IPS-18c (cell line): ENCODE measurements around the gene UPK1B.
"Not testable (repeated sequence)": the region's sequence is repeated elsewhere in the genome, so short reads cannot be mapped to it uniquely, and the experiment has no call there.

Experiments used
- H3K4me3 ChIP-seq: 2 replicates; pipeline ENCODE4 v1.7.0; 2013; ENCODE audit warnings: low read depth, mild to moderate bottlenecking, low read length, moderate library complexity; ENCODE audit not compliant: insufficient read depth
- H3K9me3 ChIP-seq: one replicate; pipeline ENCODE4 v1.6.1; 2013; ENCODE audit warnings: mild to moderate bottlenecking, low read length, moderate library complexity; ENCODE audit not compliant: control insufficient read depth, insufficient read depth

The UPK1B gene

DNA sequence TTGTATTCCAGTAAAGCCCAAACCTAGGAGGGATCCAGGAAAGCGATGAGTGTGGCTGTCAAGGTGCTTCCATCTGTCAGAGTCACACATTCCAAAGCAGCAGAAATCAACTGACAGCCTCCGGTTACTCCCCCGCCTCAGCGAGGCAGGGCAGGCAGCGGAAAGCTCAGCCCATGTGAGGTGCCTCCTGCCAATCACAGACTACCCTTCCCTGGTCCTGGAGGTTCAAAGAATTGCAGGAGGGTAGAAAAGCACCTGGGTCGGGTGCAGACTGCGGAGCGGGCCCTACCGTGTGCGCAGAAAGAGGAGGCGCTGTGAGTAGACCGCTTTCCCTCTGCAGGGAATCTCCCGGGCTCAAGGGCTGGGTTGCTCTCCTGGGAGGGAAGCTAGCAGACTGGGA lies at the start of gene UPK1B:
Gene UPK1B, plus strand, starts transcription at position 274 of the 400 bp plus-strand sequence. CDS start 13,144 bp downstream, outside the sequence.
- Histone ChIP-seq H3K9me3 (no peaks in the 10 kb centered on the region), H3K4me3 (no peak within 1 kb of the TSS)

DNA sequence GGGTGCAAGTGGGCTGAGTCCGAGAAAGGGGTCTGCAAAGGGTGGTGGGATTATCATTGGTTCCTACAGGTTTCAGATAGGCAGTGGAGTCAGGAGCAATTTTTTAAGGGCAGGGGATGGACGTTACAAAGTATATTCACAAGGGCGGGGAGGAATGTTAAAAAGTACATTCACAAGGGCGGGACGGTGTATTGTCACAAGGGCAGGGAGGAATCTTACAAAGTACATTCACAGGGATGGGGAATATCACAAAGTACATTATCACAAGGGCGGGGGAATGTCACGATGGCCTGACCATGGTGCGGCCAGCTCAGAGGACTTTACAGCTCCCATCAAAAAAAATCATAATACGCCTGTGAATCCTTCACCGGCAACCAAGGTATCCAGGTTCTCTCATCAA lies 48.1 kb upstream of the UPK1B start:
- Histone ChIP-seq H3K9me3 (no peaks in the 10 kb centered on the region), H3K4me3 (no peak overlapping the region)

DNA sequence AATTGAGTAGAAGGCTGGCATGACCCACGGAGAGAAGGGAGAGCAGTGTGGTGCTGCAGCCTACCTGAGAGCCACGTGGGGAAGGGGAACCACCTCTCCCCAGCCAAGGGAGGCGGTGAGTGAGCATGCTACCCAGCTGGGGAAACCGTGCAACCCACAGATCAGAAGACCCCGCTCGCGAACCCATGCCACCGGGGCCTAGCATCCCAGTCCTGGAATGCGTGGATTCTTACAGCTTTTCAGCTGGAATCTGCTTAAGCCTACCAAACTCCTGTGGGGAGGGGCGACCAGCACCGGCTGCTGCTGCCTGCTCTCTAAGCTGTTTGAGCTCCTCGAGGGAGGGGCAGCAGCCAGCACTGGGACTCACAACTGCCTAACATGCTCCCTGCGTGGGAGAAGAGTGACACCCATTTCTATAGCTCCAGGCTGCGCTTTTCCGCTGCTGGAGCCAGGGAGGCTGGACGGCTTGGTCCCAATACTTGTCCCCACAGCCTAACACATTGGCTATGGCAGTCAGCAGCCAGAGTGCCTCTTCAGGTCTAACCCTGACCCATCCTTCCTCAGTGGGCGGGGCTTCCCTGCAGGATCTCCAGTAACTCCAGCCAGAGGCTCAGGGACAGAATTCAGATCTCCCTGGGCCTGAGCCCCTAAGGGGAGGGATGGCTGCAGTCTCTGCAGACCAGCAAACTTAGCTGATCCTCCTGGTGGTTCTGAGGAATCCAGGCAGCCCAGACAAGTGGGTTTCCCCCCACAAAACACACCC lies 47.5 kb upstream of the UPK1B start:
- no peaks in the 10 kb centered on the region for H3K9me3 ChIP-seq
- no peak overlapping the region for H3K4me3 ChIP-seq

DNA sequence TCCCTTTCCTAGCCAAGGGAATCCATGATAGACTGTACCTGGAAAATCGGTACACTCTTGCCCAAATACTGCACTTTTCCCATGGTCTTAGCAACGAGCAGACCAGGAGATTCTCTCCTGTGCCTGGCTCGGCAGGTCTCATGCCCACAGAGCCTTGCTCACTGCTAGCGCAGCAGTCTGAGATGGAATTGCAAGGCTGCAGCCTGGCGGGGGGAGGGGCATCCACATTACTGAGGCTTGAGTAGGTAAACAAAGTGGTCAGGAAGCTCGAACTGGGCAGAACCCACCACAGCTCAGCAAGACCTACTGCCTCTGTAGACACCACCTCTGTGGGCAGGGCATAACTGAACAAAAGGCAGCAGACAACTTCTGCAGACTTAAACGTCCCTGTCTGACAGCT lies 43.1 kb upstream of the UPK1B start:
- H3K9me3 ChIP-seq, H3K4me3 ChIP-seq: not testable (repeated sequence)

- not testable (repeated sequence) for H3K9me3 ChIP-seq, H3K4me3 ChIP-seq
Observed at GRCh38 chr3:119132291-119132690, 41.1 kb upstream of the UPK1B start.

DNA sequence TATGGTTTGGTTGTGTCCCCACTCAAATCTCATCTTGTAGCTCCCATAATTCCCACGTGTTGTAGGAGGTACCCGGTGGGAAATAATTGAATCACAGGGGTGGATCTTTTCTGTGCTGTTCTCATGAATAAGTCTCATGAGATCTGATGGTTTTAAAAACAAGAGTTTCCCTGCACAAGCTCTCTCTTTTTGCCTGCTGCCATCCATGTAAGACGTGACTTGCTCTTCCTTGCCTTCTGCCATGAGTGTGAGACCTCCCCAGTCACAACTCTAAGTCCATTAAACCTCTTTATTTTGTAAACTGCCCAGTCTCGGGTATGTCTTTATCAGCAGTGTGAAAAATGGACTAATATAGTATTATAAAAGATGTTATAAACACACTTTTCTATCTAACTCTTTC lies 34.0 kb upstream of the UPK1B start:
- not testable (repeated sequence) for H3K4me3 ChIP-seq, H3K9me3 ChIP-seq

DNA sequence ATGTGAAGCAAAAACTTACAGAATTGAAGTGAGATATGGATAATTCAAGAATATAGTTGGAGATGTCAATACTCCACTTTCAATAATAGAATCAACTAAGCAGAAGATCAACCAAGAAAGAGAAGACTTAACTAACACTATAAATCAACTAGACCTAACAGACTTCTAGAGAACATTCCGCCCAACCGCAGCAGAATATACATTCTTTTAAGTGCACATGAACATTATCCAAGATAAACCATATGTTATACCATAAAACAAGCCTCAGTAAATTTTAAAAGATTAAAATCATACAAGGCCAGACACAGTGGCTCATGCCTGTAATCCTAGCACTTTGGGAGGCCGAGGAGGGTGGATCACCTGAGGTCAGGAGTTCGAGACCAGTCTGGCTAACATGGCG lies 32.9 kb upstream of the UPK1B start:
- Histone ChIP-seq H3K9me3 (no peaks in the 10 kb centered on the region), H3K4me3 (no peak overlapping the region)

- H3K4me3 ChIP-seq: no peak overlapping the region
- no peaks in the 10 kb centered on the region for H3K9me3 ChIP-seq
Observed at GRCh38 chr3:119145128-119145499, 28.3 kb upstream of the UPK1B start.

- H3K9me3 ChIP-seq: no peaks in the 10 kb centered on the region
- H3K4me3 ChIP-seq: no peak within 1 kb of the TSS
Observed at GRCh38 chr3:119145500-119146167, 27.8 kb upstream of the UPK1B start, which contains the start of gene TEX55. Gene TEX55, plus strand, starts transcription at chr3:119146165. Its CDS starts 25 bp downstream, at chr3:119146190.

GRCh38 chr3:119146578-119147375 lies 26.6 kb upstream of the UPK1B start:
- no peaks in the 10 kb centered on the region for H3K9me3 ChIP-seq

DNA sequence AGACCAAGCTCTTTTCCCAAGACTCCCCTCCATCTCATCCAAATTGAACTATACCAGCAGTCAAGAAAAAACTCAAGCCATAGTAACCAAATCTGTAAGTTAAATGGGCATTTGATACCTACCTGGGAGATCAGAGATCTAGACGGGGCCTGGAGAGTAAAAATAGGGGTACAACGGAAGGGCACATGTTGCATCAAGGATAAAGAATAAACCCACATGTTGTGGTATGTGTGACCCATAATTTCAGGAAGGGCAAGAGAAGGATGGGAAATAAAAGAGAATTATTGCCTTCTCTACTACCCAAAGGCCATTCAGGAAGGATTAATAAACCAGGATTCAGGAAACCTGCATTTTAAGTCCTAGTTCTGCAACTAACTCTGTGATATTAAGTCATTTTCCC lies 25.9 kb upstream of the UPK1B start:
- no peak overlapping the region for H3K4me3 ChIP-seq
- no peaks in the 10 kb centered on the region for H3K9me3 ChIP-seq

More at GRCh38 chr3:119146578-119147375, 26.6 kb upstream of the UPK1B start:
- no peak overlapping the region for H3K4me3 ChIP-seq

- H3K9me3 ChIP-seq: no peaks in the 10 kb centered on the region
- no peak overlapping the region for H3K4me3 ChIP-seq
Observed at GRCh38 chr3:119148493-119149180, 24.8 kb upstream of the UPK1B start.

DNA sequence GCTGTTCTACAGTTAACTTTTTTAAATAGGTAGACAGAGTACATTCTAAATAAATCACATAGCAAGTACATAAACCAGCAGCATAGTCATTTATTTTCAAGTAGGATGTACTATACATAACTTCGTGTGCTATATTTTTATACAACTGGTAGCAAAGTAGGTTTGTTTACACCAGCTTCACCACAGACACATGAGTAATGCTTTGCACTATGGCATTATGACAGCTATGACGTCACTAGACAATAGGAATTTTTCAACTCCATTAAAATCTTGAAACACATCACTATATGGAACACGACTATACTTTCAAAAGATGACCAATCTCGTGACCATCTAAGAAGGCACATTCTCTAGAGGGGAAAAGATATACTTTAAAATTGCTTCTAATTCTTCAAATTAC lies 23.9 kb upstream of the UPK1B start:
- no peak overlapping the region for H3K4me3 ChIP-seq
- H3K9me3 ChIP-seq: no peaks in the 10 kb centered on the region

GRCh38 chr3:119156868-119157267 lies 16.5 kb upstream of the UPK1B start:
- Histone ChIP-seq H3K4me3 (no peak overlapping the region), H3K9me3 (no peaks in the 10 kb centered on the region)

DNA sequence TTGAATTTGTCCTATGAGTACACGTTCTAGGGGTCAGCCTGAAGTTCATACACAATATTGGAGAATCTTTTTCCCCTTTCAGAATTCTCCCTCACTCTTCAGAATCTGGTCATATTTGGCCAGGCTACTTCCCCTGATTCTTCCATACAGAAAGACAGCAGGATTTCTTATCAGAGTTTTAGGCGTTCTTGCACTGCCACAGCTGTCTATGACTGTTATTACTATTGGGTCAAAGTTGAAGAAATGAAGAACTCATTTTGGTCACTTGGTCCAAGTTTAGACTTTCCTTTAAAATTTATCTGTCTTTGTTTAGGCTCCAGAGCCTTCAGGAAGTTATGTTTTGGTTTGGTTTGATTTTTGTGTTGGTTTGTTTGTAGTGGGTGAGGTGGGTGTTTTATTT lies 15.4 kb upstream of the UPK1B start:
- Histone ChIP-seq H3K4me3 (no peak overlapping the region), H3K9me3 (no peaks in the 10 kb centered on the region)

DNA sequence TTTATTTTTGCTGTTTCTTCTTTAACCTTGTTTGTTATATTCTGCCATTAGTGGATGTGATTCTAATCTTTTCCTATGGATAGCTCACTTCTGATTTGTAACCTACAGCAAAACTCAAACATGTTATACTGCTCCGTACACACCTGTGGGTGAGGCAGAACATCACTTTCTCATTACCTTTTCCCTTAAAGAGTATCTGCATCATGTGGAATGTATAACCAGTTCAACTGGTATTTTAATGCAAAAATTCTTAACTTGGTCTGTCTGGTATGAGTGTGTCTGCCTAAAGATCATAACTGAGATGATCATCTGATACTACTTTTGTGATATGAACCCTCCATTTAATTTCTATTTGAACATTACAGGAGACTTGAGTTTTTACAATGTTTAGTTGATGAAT lies 13.0 kb upstream of the UPK1B start:
- peaks cover 7% of the 10 kb centered on the region for H3K9me3 ChIP-seq
- H3K4me3 ChIP-seq: no peak overlapping the region

DNA sequence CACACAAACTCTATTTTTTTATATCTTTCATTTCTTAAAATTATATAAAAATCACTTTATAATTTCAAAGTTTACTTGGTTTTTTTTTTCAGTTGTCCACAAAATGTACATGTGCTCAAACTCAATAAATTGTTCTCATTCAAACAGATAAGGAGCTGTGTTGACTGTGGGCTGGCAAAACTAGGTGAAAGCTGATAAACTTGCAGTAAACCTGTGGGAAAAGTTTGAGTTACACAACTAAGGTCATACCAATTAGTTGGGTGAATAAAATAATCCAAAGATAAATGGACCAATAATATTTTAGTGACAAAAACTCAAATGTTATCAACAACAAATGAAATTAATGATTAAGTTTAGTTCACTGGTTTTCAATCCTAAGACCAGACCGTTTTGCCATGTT lies 12.6 kb upstream of the UPK1B start:
- H3K4me3 ChIP-seq: no peak overlapping the region
- H3K9me3 ChIP-seq: peaks cover 7% of the 10 kb centered on the region
